ENCODE data around the gene ADTRP. TPM values are rescaled to one million over a fixed set of nuclear protein-coding genes. Genes with fewer than 3 reads are reported as not detected.

The ADTRP gene
- total and polyA plus RNA-seq, 2 of the 13 experiments (the other 11 are each of a cell fraction or from before 2014, with no cell fraction given): not detected

DNA sequence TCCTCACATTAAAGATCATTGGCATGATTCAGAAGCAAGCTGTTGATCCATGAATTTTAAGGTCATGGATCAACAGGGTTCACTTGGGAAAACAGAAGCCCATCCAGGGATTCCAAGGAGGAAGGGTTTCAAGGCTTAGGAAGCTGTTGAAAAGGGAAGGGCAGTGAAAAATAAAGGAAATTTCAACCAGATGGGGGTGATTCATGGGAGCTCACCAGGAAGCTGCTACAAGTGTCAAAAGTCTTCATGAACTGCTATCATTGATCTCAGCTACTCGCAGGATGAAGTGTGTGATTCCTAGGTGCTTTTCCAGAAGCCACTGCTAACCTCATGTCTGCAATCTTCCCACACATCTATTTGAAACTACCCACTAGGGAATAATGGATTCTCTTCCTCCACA lies 26.2 kb downstream of the ADTRP start (continued):
- TF ChIP-seq, protein P1, sequence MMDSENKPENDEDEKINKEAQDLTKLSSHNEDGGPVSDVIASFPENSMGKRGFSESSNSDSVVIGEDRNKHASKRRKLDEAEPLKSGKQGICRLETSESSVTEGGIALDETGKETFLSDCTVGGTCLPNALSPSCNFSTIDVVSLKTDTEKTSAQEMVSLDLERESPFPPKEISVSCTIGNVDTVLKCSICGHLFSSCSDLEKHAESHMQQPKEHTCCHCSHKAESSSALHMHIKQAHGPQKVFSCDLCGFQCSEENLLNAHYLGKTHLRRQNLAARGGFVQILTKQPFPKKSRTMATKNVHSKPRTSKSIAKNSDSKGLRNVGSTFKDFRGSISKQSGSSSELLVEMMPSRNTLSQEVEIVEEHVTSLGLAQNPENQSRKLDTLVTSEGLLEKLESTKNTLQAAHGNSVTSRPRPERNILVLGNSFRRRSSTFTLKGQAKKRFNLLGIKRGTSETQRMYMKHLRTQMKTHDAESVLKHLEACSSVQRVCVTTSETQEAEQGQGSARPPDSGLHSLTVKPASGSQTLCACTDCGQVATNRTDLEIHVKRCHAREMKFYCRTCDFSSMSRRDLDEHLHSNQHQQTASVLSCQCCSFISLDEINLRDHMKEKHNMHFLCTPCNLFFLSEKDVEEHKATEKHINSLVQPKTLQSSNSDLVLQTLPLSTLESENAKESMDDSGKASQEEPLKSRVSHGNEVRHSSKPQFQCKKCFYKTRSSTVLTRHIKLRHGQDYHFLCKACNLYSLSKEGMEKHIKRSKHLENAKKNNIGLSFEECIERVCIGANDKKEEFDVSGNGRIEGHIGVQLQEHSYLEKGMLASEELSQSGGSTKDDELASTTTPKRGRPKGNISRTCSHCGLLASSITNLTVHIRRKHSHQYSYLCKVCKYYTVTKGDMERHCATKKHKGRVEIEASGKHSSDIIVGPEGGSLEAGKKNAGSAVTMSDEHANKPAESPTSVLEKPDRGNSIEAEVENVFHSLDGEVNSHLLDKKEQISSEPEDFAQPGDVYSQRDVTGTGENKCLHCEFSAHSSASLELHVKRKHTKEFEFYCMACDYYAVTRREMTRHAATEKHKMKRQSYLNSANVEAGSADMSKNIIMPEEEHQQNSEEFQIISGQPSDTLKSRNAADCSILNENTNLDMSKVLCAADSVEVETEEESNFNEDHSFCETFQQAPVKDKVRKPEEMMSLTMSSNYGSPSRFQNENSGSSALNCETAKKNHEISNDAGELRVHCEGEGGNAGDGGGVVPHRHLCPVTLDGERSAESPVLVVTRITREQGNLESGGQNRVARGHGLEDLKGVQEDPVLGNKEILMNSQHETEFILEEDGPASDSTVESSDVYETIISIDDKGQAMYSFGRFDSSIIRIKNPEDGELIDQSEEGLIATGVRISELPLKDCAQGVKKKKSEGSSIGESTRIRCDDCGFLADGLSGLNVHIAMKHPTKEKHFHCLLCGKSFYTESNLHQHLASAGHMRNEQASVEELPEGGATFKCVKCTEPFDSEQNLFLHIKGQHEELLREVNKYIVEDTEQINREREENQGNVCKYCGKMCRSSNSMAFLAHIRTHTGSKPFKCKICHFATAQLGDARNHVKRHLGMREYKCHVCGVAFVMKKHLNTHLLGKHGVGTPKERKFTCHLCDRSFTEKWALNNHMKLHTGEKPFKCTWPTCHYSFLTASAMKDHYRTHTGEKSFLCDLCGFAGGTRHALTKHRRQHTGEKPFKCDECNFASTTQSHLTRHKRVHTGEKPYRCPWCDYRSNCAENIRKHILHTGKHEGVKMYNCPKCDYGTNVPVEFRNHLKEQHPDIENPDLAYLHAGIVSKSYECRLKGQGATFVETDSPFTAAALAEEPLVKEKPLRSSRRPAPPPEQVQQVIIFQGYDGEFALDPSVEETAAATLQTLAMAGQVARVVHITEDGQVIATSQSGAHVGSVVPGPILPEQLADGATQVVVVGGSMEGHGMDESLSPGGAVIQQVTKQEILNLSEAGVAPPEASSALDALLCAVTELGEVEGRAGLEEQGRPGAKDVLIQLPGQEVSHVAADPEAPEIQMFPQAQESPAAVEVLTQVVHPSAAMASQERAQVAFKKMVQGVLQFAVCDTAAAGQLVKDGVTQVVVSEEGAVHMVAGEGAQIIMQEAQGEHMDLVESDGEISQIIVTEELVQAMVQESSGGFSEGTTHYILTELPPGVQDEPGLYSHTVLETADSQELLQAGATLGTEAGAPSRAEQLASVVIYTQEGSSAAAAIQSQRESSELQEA (CRISPR knock-in tag; IDR thresholded peaks at IDR 0.05; ENCODE audit: not compliant biosample characterization): no peak
- no peak for TF ChIP-seq WIZ (CRISPR knock-in tag; IDR thresholded peaks at IDR 0.05)
- no peak for TF ChIP-seq TSC22D2 (CRISPR knock-in tag; IDR thresholded peaks at IDR 0.05; ENCODE audit: borderline replicate concordance)

DNA sequence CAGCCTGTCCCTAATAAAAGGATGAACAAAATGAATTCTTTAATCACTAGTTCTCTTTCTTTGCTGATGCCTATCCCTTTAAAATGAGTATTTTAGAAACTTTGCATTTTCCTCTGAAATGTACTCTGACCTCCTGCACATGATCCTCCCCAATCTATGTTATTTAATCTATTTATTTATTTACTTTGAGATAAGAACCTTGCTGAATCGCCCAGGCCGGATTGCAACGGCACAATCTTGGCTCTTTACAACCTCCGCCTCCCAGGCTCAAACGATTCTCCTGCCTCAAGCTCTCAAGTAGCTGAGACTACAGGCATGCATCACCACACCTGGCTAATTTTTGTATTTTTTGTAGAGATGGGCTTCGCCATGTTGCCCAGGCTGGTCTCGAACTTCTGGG lies 27.9 kb downstream of the ADTRP start:
- in situ Hi-C loops (cut with HindIII; ENCODE audit: extremely low pct_ligation_motif_present, low pct_unique_long_range_greater_than_20kb): no loop called here
- BruUV-seq (replicated peaks): no TSS peak
- no peak for TF ChIP-seq DR1 (CRISPR knock-in tag; IDR thresholded peaks at IDR 0.05)
- no peak for TF ChIP-seq ZNF772 (CRISPR knock-in tag; IDR thresholded peaks at IDR 0.05)
- TF ChIP-seq, protein P2, sequence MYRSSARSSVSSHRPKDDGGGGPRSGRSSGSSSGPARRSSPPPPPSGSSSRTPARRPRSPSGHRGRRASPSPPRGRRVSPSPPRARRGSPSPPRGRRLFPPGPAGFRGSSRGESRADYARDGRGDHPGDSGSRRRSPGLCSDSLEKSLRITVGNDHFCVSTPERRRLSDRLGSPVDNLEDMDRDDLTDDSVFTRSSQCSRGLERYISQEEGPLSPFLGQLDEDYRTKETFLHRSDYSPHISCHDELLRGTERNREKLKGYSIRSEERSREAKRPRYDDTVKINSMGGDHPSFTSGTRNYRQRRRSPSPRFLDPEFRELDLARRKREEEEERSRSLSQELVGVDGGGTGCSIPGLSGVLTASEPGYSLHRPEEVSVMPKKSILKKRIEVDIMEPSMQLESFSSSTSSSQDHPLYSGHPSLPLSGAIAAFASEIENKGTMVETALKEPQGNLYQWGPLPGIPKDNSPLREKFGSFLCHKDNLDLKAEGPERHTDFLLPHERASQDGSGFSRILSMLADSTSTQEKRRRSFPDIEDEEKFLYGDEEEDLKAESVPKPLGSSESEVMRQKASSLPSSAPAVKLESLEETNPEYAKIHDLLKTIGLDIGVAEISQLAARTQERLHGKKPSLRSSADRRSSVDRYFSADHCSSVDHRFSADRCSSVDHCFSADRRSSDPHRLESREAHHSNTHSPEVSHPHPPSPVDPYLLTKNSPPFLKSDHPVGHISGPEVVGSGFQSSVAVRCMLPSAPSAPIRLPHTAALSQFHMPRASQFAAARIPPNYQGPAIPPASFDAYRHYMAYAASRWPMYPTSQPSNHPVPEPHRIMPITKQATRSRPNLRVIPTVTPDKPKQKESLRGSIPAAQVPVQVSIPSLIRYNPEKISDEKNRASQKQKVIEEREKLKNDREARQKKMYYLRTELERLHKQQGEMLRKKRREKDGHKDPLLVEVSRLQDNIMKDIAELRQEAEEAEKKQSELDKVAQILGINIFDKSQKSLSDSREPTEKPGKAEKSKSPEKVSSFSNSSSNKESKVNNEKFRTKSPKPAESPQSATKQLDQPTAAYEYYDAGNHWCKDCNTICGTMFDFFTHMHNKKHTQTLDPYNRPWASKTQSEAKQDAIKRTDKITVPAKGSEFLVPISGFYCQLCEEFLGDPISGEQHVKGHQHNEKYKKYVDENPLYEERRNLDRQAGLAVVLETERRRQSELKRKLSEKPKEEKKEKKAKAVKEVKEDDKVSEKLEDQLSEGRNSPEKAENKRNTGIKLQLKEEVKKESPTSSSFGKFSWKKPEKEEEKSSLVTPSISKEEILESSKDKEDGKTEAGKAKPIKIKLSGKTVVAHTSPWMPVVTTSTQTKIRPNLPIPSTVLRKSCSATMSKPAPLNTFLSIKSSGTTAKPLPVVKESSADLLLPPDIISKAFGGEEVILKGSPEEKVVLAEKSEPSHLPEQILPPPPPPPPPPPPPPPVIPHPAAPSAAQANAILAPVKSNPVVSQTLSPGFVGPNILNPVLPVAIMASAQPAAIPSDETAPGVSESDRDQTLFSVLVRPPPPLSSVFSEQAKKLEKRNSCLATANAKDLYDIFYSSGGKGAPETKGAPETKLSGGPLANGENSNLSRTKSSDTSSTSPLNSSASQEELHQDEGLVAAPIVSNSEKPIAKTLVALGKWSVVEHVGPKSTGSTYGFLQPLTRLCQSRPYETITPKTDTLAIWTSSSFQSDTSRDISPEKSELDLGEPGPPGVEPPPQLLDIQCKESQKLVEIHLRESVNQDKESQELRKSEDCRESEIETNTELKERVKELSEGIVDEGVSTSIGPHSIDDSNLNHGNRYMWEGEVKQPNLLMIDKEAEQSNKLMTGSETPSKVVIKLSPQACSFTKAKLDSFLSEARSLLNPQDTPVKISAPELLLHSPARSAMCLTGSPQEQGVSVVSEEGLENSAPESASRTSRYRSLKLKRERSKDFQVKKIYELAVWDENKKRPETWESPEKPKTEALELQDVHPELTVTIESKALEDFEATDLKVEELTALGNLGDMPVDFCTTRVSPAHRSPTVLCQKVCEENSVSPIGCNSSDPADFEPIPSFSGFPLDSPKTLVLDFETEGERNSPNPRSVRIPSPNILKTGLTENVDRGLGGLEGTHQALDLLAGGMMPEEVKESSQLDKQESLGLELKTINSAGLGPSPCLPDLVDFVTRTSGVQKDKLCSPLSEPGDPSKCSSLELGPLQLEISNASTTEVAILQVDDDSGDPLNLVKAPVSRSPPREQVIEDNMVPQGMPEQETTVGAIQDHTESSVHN (CRISPR knock-in tag; IDR thresholded peaks at IDR 0.05): no peak

More for the DNA sequence above, 27.9 kb downstream of the ADTRP start:
- 2% methylated on average over 7 of the region's 7 CpGs for WGBS (ENCODE audit: low lambda C conversion rate)
- ChIA-PET POLR2A (no interaction called here), CTCF (ENCODE audit: low intra/inter-chr PET ratio, low total read pairs) (no interaction called here)
- no peaks in the 10 kb centered on the region for H3K9me3 ChIP-seq (ENCODE audit: low read length)
- H3K9ac ChIP-seq (ENCODE audit: insufficient read depth, low read depth, low read length): no peak overlapping the region
- no peak overlapping the region for H3K4me3 ChIP-seq (replicated peaks in 1 of 3; ENCODE audit: insufficient read depth in 1 of 3, low read depth in 2 of 3, low read length in 3 of 3)
- no peaks in the 10 kb centered on the region for H3K4me1 ChIP-seq (ENCODE audit: insufficient read depth, low read length)
- 0 out of 5 replicates have a peak, but pooled peaks cover 0 to 5% of the 10 kb centered on the region in 2 experiments for H3K27me3 ChIP-seq (ENCODE audit: control insufficient read depth in 1 of 2, insufficient read depth in 2 of 2, low read length in 2 of 2)
- H2AFZ ChIP-seq (ENCODE audit: low read length): no peak overlapping the region
- H3K79me2 ChIP-seq (ENCODE audit: insufficient read depth, low read length): no peaks in the 10 kb centered on the region
- intact Hi-C loops (cut with micrococcal nuclease; ENCODE audit: unreplicated experiment): no loop called here
- no peak overlapping the region for H3K4me2 ChIP-seq (ENCODE audit: low read depth, low read length)
- no peak for FAIRE-seq
- H3K36me3 ChIP-seq (replicated peaks in 1 of 2; ENCODE audit: control insufficient read depth in 1 of 2, insufficient read depth in 2 of 2, low read length in 2 of 2): no peaks in the 10 kb centered on the region
- DNase-seq (ENCODE audit: low spot score): no peak
- H3K27ac ChIP-seq (ENCODE audit: extremely low read length, insufficient read depth, low read length): no peak overlapping the region
- ATAC-seq: no peak
- no peaks in the 10 kb centered on the region for H4K20me1 ChIP-seq (ENCODE audit: insufficient read depth, low read length)

Measured in HepG2 (cell line).